ENCODE data around the gene MRRF.

DNA sequence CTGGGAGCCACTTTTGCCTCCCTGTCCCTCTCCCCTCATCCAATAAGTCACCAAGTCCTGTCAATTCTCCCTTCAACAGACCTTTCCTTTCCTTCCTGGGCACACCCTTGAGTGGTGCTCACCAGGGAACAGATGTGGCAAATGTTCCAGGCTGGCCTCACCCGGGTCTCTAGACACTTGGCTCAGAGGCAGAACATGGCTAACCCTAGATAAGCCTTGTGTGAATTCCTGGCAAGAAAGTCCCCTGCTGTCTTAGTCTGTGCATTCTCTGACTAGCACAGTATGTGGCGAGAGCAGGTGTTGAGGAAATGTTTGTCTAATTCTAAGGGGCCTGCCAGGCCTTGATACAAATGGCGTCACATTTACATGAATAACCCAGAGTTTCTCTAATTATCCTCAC lies 64.9 kb downstream of the MRRF start:
- TF ChIP-seq SUZ12 (IDR thresholded peaks at IDR 0.05; ENCODE audit: extremely low read depth, insufficient read depth, insufficient read length) (no peak), YY1 (IDR thresholded peaks at IDR 0.05; ENCODE audit: insufficient read depth, insufficient read length) (no peak), ZNF274 (IDR thresholded peaks at IDR 0.05; ENCODE audit: low read depth, low read length) (no peak)
